NOMO-1 (cell line): ENCODE results near the gene CLEC18C.
"Not testable (repeated sequence)": the region's sequence is repeated elsewhere in the genome, so short reads cannot be mapped to it uniquely, and the experiment has no call there.

ENCODE experiments used
- DNase-seq, 2 experiments: peaks; one replicate each; lab custom pipeline; 2025; ENCODE audit not compliant: unreplicated experiment in 2 of 2; lab: John Stamatoyannopoulos, UW

Gene CLEC18C

DNA sequence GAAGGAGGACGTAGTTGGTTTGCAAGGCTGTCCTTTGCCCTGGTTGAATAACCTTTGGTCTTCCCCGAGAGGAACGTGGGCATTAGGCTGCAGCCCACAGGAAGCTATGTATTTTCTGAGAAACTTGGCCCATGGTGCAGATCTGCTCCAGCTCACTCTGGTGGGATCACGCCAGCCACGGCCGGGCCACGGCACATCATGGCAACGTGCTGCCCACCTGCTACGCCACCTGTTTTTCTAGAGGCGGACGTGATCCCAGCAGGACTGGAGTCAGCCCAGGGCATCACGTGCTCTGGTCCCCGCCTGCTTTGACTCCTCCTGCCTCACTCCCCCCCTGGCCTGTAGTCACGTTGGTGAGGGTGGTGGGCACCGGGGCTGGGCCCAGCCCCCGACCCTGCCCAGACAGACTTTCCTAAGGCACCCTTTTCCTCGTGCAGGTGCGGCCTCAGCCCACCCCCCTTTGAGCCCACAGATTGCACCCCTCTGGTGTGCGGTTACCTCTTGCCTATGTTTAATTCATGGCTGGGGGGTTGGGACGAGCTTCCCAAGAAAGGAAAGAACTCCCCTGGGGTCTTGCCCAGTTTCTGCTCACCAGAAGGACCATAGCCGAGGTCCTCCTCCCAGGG is at the start of gene CLEC18C:
Gene CLEC18C, plus strand, starts transcription at position 576 of the 626 bp plus-strand sequence. CDS start 492 bp downstream, outside the sequence.
- not testable (repeated sequence) for DNase-seq

GRCh38 chr16:70123822-70124221 is 49.8 kb upstream of the CLEC18C start:
- not testable (repeated sequence) for DNase-seq

GRCh38 chr16:70126226-70126625 is 47.4 kb upstream of the CLEC18C start:
- DNase-seq = not testable (repeated sequence)

GRCh38 chr16:70127706-70128105 is 45.9 kb upstream of the CLEC18C start:
- DNase-seq = not testable (repeated sequence)

GRCh38 chr16:70128844-70129243 is 44.7 kb upstream of the CLEC18C start:
- DNase-seq = not testable (repeated sequence)

- DNase-seq = not testable (repeated sequence)
Measured at GRCh38 chr16:70135796-70136195, 37.8 kb upstream of the CLEC18C start.

DNA sequence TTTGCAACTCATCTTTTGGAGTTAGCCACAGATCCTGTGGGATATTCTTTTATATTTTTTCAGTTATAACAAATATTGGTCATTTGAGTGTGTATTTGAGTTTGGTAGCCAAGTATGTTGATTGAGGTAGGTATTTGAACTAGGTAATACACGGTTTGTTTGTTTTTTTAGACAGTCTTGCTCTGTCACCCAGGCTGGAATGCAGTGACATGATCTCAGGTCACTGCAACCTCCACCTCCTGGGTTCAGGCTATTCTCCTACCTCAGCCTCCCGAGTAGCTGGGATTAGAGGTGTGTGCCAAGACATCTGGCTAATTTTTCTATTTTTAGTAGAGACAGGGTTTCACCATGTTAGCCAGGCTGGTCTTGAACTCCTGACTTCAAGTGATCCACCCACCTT is 37.0 kb upstream of the CLEC18C start:
- not testable (repeated sequence) for DNase-seq

DNA sequence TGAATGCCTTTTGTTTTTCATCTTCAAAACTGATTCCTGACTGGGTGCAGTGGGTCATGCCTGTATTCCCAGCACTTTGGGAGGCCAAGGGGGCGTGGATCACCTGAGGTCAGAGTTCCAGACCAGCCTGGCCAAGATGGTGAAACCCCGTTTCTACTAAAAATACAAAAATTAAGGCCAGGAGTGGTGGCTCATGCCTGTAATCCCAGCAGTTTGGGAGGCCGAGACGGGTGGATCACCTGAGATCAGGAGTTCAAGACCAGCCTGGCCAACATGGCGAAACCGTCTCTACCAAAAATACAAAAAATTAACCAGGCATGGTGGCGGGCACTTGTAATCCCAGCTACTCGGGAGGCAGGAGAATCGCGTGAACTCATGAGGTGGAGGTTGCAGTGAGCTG is 30.8 kb upstream of the CLEC18C start:
- DNase-seq = not testable (repeated sequence)

- not testable (repeated sequence) for DNase-seq
Measured at GRCh38 chr16:70143231-70143895, 30.2 kb upstream of the CLEC18C start.

DNA sequence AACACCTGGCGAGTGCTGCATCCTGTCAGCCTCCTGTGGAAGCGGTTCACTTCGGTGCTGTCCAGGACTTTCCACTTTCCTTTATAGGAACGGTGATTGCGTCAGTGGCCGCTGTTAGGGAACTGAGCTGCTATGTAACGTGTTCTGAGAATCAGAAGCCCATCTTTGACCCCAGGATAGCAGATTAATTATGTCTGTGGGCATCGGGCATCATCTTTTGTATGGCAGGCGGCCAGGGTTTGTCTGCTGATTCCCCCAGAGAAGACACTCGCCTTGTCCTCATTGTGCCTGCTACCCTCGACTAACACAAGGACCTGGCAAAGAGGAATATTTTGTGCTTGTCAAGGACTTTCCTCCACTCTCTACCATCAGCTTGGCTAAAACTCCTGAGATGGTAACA is 25.7 kb upstream of the CLEC18C start:
- DNase-seq = not testable (repeated sequence)

DNA sequence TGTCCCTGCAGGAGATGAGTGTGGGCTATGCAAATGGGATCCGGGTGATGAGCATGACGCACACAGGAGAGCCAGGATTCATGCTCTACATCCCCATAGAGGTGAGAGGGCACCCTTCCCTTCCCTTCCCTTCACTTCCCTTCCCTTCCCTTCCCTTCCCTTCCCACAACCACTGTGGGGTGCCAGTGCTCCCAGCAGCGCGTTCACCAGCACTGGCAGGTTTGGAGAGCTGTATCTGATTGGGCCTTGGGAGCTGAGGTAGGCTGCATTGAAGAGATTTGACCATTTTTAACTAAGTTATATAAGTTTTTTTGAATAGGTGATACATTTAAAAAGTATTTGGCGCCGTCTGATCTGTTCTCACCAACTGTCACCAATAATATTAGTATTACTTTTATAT is 25.1 kb upstream of the CLEC18C start:
- DNase-seq = not testable (repeated sequence)

GRCh38 chr16:70149296-70149695 is 24.3 kb upstream of the CLEC18C start:
- not testable (repeated sequence) for DNase-seq

- no peak for DNase-seq
Measured at GRCh38 chr16:70151391-70151790, 22.2 kb upstream of the CLEC18C start.

DNA sequence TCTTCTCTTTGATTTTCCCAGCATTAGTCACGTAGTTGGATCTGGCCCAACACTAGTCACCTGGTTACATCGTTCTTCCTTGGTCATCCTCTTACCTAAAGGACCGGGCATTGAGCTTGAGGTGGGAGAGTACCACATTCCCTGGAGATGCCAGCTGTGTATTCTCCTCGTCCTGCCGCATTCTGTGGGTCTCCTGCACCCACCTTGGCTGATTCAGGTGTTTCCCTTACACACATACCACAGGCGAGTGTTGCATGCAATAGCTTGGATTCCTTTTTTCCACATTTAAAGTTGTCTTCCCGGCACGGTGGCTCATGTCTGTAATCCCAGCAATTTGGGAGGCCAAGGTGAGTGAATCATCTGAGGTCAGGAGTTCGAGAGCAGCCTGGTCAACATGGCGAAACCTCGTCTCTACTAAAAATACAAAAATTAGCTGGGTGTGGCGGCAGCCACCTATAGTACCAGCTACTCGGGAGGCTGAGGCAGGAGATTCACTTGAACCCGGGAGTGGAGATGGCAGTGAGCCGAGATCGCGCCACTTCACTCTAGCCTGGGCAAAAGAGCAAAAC is 21.6 kb upstream of the CLEC18C start:
- DNase-seq = no peak

- DNase-seq = no peak
Measured at GRCh38 chr16:70152578-70153302, 20.8 kb upstream of the CLEC18C start.

GRCh38 chr16:70154736-70155135 is 18.9 kb upstream of the CLEC18C start:
- DNase-seq = not testable (repeated sequence)

GRCh38 chr16:70156207-70156978 is 17.2 kb upstream of the CLEC18C start:
- no peak for DNase-seq

GRCh38 chr16:70157105-70157476 is 16.5 kb upstream of the CLEC18C start:
- DNase-seq = no peak

GRCh38 chr16:70157477-70158260 is 15.9 kb upstream of the CLEC18C start:
- no peak for DNase-seq
